Spleen (tissue), 11 donors: ENCODE measurements around the gene ERGIC1. TPM values are rescaled to one million over a fixed set of nuclear protein-coding genes. Genes with fewer than 3 reads are reported as not detected.
A peak's percentile ranks its signal among the peaks of the same experiment; 100 is the strongest.

Source experiments
- DNase-seq: peaks from one replicate; pipeline ENCODE4 v3.0.0-alpha.2; 2020
- H3K27ac ChIP-seq, 8 donors: fragments of 200-600 bp; sonication (generic) in 7 of 8; 1 replicate in 4 of 8; 2 replicates in 4 of 8; pipeline versions ENCODE4 v1.5.0 to v1.8.0; 2016 to 2021; ENCODE audit warnings: inconsistent platforms in 4 of 8, mild to moderate bottlenecking in 4 of 8, moderate library complexity in 1 of 8
- H3K27me3 ChIP-seq, 7 donors: fragments of 200-600 bp; sonication (generic) in 6 of 7; replicated peaks in 1 of 7; 1 replicate in 4 of 7; 2 replicates in 3 of 7; pipeline versions ENCODE4 v1.5.0 to v1.8.0; 2016 to 2021; ENCODE audit warnings: inconsistent platforms in 3 of 7, mild to moderate bottlenecking in 1 of 7
- H3K36me3 ChIP-seq, 6 donors: fragments of 200-600 bp; sonication (generic) in 5 of 6; 1 replicate in 4 of 6; 2 replicates in 2 of 6; pipeline versions ENCODE4 v1.5.0 to v1.8.0; 2016 to 2021; ENCODE audit warnings: inconsistent platforms in 2 of 6
- H3K4me1 ChIP-seq, 6 donors: fragments of 200-600 bp; sonication (generic) in 5 of 6; 1 replicate in 3 of 6; 2 replicates in 3 of 6; pipeline versions ENCODE4 v1.5.0 to v1.8.0; 2016 to 2021; ENCODE audit warnings: inconsistent platforms in 3 of 6
- H3K4me3 ChIP-seq, 8 donors: fragments of 200-600 bp; sonication (generic) in 7 of 8; 1 replicate in 4 of 8; 2 replicates in 4 of 8; pipeline versions ENCODE4 v1.5.0 to v1.8.0; 2016 to 2021; ENCODE audit warnings: inconsistent platforms in 4 of 8, mild to moderate bottlenecking in 4 of 8, moderate library complexity in 2 of 8
- H3K9me3 ChIP-seq, 8 donors: fragments of 200-600 bp; sonication (generic) in 7 of 8; 1 replicate in 4 of 8; 2 replicates in 4 of 8; pipeline versions ENCODE4 v1.5.0 to v1.8.0; 2016 to 2021; ENCODE audit warnings: inconsistent platforms in 4 of 8
- POLR2A ChIP-seq, 3 donors: fragments of 450-650 bp; IDR thresholded peaks; one replicate each; pipeline ENCODE4 v1.5.1; 2017; ENCODE audit warnings: antibody characterized with exemption in 3 of 3, mild to moderate bottlenecking in 1 of 3
- POLR2AphosphoS5 ChIP-seq, 3 donors: sonication (generic); formaldehyde crosslinking; IDR thresholded peaks; one replicate each; pipeline ENCODE4 v1.5.1; 2017; ENCODE audit warnings: antibody characterized with exemption in 3 of 3
- WGBS, 5 donors: extraction: QIAGEN DNeasy Blood & Tissue Kit in 3 of 5; methylation state at CpG; one replicate each; pipeline versions ENCODE4 v1.1.5 to v1.1.7; 2013 to 2018; 5-methylcytosine and 5-hydroxymethylcytosine counted together
- intact Hi-C: fragments of 100-400 bp; cut with DNase I; formaldehyde crosslinking; loops from one replicate; pipeline ENCODE4 v1.15.0; 2023; ENCODE audit warnings: low total_unique reads
- polyA plus RNA-seq, 3 donors: library from polyadenylated mRNA; stranded (reverse); fragments of 200-250 nt; gene quantifications; one replicate each; pipeline ENCODE4 v1.2.1, GENCODE V29; 2013
- total RNA-seq, 7 donors: library from RNA; depleted of rRNA in 3 of 7; stranded (reverse); fragments of >200 nt in 3 of 7; fragmentation: NEBNext Ultra II Directional in 4 of 7; extraction: Animal tissue kit (Norgen Biotek cat#: 25700) in 4 of 7; gene quantifications; one replicate each; pipeline versions ENCODE4 v1.1.0 to v1.2.1, GENCODE V29; 2016 to 2021
- TF ChIP-seq, protein P1 (sequence below), 11 experiments: fragments of 200-600 bp in 7 of 11; fragments of 450-650 bp in 4 of 11; sonication (generic) in 4 of 11; IDR thresholded peaks in 8 of 11; conservative IDR thresholded peaks in 3 of 11; 1 replicate in 7 of 11; 2 replicates in 4 of 11; pipeline versions ENCODE4 v1.4.0 to v1.8.0; 2016 to 2021; ENCODE audit warnings: antibody characterized with exemption in 11 of 11, inconsistent platforms in 4 of 11, mild to moderate bottlenecking in 1 of 11
- donor health status: healthy with polysubstance abuse.
- donor health status: DM: no; HTN: no; CAD: no; lungs with moderate emphysema.
- donor health status: DM: no; HTN: no; CAD: no.
- donor health status: Bipolar disorder and iron deficiency.
- donor health status: healthy.
- donor health status: DM: no; HTN: no; CAD: no.
- donor health status: DM: yes; HTN: yes; CAD: no.

ERGIC1 gene
- total and polyA plus RNA-seq, 10 donors, result 36.9 to 166 (median 125) TPM

DNA sequence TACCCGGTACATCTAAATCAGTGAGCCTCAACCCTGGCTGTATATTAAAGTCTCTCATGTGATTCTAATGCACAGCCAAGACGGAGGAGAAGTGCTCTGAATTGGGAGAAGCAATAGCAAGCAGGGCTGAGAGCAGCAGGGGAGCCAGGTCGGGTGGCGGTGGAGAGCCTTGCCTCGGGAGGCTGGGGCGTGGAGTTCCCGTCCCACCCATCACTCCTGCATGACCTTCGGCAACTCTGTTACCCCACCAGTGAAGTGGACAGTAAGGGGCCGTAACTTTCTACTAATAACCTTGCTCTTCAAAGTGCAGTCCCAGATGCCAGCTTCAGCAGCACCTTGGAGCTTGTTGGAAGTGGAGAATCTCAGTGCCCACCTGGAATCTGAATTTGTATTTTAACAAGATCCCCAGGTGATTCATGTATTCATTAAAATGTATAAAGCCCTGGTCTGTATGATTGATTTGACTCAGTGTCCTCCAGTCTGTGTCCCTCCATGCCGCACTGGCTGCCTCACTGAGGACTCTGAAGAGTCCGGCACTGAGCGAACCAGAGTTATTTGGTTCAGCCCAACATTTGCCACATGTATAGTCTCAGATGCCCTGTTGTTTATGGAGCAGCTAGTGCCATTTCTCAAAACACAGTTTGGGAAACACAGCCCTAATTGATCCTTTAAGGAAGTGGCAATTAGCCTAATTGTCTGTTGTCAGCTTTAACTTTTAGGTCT is 6.5 kb downstream of the ERGIC1 start:
- Histone ChIP-seq H3K9me3 (no peaks in the 10 kb centered on the region), H3K4me3 (no peak overlapping the region), H3K4me1 (peaks cover 34 to 98% (median 77%) of the 10 kb centered on the region in 6 donors), H3K27ac (peak overlapping the region; percentile 36 to 94 (median 74)), H3K36me3 (peaks cover 0 to 58% (median 3%) of the 10 kb centered on the region in 6 donors), H3K27me3 (no peaks in the 10 kb centered on the region)
- TF ChIP-seq POLR2A (IDR thresholded peaks at IDR 0.05), result no peak
- peak in 2 of 3 donors; percentile 20 to 32 for TF ChIP-seq POLR2AphosphoS5 (IDR thresholded peaks at IDR 0.05)
- TF ChIP-seq, protein P1, sequence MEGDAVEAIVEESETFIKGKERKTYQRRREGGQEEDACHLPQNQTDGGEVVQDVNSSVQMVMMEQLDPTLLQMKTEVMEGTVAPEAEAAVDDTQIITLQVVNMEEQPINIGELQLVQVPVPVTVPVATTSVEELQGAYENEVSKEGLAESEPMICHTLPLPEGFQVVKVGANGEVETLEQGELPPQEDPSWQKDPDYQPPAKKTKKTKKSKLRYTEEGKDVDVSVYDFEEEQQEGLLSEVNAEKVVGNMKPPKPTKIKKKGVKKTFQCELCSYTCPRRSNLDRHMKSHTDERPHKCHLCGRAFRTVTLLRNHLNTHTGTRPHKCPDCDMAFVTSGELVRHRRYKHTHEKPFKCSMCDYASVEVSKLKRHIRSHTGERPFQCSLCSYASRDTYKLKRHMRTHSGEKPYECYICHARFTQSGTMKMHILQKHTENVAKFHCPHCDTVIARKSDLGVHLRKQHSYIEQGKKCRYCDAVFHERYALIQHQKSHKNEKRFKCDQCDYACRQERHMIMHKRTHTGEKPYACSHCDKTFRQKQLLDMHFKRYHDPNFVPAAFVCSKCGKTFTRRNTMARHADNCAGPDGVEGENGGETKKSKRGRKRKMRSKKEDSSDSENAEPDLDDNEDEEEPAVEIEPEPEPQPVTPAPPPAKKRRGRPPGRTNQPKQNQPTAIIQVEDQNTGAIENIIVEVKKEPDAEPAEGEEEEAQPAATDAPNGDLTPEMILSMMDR (IDR thresholded peaks at IDR 0.05 in 8 of 11, conservative IDR thresholded peaks at IDR 0.05 in 3 of 11), result no peak
- intact Hi-C loops, result no loop called here
- 70 to 94% (median 83%) methylated on average over 12 of the region's 12 CpGs for WGBS, 5 donors
- peak; percentile 72 for DNase-seq

DNA sequence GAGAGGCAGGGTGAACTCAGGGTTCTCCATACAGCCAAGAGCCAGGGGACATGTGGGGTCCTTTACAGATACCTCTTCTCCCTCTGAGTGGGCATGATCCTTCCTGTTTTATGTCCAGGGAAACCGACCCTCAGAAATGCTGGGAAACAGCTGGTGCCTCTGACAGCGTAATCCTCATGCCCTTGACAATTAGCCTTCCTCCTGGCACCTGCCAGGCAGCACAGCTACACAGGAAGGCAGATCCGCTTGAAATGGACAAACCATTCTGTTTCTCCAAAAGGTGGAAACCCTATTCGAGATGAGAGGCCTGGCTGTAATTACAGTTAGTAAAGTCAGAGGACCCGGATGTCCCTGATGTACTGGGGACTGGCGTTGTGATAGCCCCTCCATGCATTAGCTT is 7.2 kb downstream of the ERGIC1 start:
- intact Hi-C loops, result no loop called here
- Histone ChIP-seq H3K9me3 (no peaks in the 10 kb centered on the region), H3K36me3 (peaks cover 0 to 57% (median 3%) of the 10 kb centered on the region in 6 donors), H3K4me1 (peaks cover 33 to 98% (median 77%) of the 10 kb centered on the region in 6 donors), H3K27me3 (no peaks in the 10 kb centered on the region), H3K4me3 (no peak overlapping the region), H3K27ac (peak overlapping the region; percentile 36 to 94 (median 74))
- peak; percentile 61 for DNase-seq
- WGBS, 5 donors, result 49 to 64% (median 58%) methylated on average over 6 of the region's 6 CpGs
- TF ChIP-seq, protein P1 (IDR thresholded peaks at IDR 0.05 in 8 of 11, conservative IDR thresholded peaks at IDR 0.05 in 3 of 11), result no peak
- peak in 2 of 3 donors; percentile 51 to 83 for TF ChIP-seq POLR2AphosphoS5 (IDR thresholded peaks at IDR 0.05)

DNA sequence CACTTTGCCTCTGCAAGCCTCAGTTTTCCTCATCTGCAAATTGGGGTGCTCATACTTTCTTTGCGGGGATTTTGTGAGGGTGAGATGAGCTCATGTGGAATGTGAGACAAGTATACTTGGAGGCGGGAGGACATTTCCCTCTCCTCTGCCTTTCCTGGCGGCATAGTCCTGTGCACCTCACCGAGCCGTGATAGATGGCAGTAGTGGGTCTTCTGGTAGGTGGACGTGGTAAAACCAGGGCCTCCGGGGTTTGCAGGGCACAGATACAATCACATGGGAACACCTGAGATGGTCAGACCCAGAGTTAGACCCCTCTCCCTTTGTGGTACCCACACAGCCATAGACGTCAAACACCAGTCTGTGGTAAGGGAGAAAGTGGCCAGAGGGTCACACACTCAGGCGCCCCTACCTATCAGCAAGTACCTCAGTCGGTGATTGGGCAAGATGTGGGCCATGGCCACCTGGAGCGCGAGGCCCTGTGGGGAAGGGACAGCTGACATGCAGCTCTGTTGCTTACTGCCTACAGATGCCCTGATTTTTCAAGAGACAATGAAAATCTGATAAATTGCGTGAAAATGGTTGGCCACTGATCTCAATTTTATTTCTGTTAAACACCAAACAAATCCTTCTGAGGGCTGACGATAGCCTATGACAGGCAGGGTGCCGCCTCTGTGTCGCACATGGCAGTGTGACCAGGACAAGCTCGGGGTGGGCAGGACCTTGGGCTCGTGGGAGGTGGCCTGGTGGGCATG is 9.9 kb downstream of the ERGIC1 start:
- H3K27me3 ChIP-seq, result no peaks in the 10 kb centered on the region
- peaks cover 20 to 98% (median 77%) of the 10 kb centered on the region in 6 donors for H3K4me1 ChIP-seq
- WGBS, 5 donors, result 82 to 98% (median 91%) methylated on average over 17 to 18 of the region's 18 CpGs
- H3K36me3 ChIP-seq, result peaks cover 0 to 47% (median 3%) of the 10 kb centered on the region in 6 donors
- intact Hi-C loops, result no loop called here
- DNase-seq, result peak; percentile 55
- H3K9me3 ChIP-seq, result no peaks in the 10 kb centered on the region
- H3K4me3 ChIP-seq, result no peak overlapping the region
- TF ChIP-seq, protein P1 (IDR thresholded peaks at IDR 0.05 in 8 of 11, conservative IDR thresholded peaks at IDR 0.05 in 3 of 11), result no peak
- TF ChIP-seq POLR2AphosphoS5 (IDR thresholded peaks at IDR 0.05), result peak in 1 of 3 donors; percentile 47
- H3K27ac ChIP-seq, result peak overlapping the region in 2 of 8 donors; percentile 35 to 57

DNA sequence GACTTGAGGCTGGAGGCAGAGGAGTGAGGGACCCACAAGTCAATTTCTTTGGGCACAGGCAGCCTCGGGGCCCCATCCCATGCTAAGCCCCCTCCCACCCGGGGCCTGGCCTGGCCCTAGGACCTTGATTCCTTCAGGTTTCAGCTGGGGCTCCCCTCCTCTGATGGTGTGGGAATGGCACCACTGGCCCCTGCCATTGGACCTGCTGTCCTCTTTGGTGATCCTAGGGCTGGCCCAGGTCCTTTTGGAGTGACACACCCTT is 10.5 kb downstream of the ERGIC1 start:
- intact Hi-C loops, result no loop called here
- Histone ChIP-seq H3K4me3 (no peak overlapping the region), H3K36me3 (peaks cover 0 to 43% (median 3%) of the 10 kb centered on the region in 6 donors), H3K27ac (peak overlapping the region in 3 of 8 donors; percentile 2 to 57 (median 35)), H3K27me3 (no peaks in the 10 kb centered on the region), H3K9me3 (no peaks in the 10 kb centered on the region), H3K4me1 (peaks cover 25 to 98% (median 81%) of the 10 kb centered on the region in 6 donors)
- TF ChIP-seq POLR2A (IDR thresholded peaks at IDR 0.05) (no peak), POLR2AphosphoS5 (IDR thresholded peaks at IDR 0.05) (no peak)
- TF ChIP-seq, protein P1 (IDR thresholded peaks at IDR 0.05 in 8 of 11, conservative IDR thresholded peaks at IDR 0.05 in 3 of 11), result no peak
- DNase-seq, result no peak
- WGBS, 5 donors, result 63 to 80% (median 77%) methylated on average over 1 to 2 of the region's 2 CpGs
